Astrocyte of the spinal cord (primary cell): Measurements from ENCODE around the gene RCAN1.

Experiments
- DNase-seq: peaks from one replicate; pipeline ENCODE4 v3.0.0; 2011; ENCODE audit warnings: low read depth, low spot score
- H3K4me3 ChIP-seq: 2 replicates; pipeline ENCODE4 v1.5.1; 2011; ENCODE audit warnings: low read depth, mild to moderate bottlenecking, low read length, moderate library complexity
- CTCF ChIP-seq: IDR thresholded peaks from 2 replicates; pipeline ENCODE4 v1.5.1; 2012; ENCODE audit warnings: low read depth, mild to moderate bottlenecking, low read length, inconsistent platforms
- in situ Hi-C: cut with HindIII; loops from 2 replicates; pipeline ENCODE4 v1.10.0; 2017; ENCODE audit warnings: low sequenced_read_pairs

The RCAN1 gene

GRCh38 chr21:34614628-34615486 lies at the start of gene RCAN1:
TSS of gene RCAN1 (minus strand) at chr21:34615113. CDS start at chr21:34615011, 102 bp downstream.
- no peak for TF ChIP-seq CTCF
- H3K4me3 ChIP-seq = peak within 1 kb of the TSS; percentile 50
- DNase-seq = peak; percentile 95
- in situ Hi-C loops = no loop called here

DNA sequence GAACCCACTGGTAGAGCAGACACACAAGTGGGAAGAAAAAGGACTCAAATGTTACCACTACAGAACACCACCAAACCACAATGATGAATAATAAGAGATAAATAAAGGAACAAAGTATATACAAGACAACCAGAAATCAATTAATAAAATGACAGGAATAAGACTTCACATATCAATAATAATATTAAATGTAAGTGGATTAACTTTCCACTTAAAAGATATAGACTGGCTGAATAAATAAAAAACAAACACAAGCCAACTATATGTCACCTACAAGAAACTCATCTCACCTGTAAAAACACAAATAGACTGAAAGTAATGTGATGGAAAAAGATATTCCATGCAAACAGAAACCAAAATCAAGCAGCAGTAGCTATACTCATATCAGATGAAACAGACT lies 46.9 kb upstream of the RCAN1 start:
- TF ChIP-seq CTCF = no peak

GRCh38 chr21:34653522-34653921 lies 38.6 kb upstream of the RCAN1 start:
- no peak for DNase-seq
- in situ Hi-C loops = no loop called here
- H3K4me3 ChIP-seq = no peak overlapping the region
- no peak for TF ChIP-seq CTCF

More for the DNA sequence above, 46.9 kb upstream of the RCAN1 start:
- in situ Hi-C loops = no loop called here
- no peak overlapping the region for H3K4me3 ChIP-seq
- DNase-seq = no peak

GRCh38 chr21:34651642-34652041 lies 36.7 kb upstream of the RCAN1 start:
- DNase-seq = no peak

DNA sequence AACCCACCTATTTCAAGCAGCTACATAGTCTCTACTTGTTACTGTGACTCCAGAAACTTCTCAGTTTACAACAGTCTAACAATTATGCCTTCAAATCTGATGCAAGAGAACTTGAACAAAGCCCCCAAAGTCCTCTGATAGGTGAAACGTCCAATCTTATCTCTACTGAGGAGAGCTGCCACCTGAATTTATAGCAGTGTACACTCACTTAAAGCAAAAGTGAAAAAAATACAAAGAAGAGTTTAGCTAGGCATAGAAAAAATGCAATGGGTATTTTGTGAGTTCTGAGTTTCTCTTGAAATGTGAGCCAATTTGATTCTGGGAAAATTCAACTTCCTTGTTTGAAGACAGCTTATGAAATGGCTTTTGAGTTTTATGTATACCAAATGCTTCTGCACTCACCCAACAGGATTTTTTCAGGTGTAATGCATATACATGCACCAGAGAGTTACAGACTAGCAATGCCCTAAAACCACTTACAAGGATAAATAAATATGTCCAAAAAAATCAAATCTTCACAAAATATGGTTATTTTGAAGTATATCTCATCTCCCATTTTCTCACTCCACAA lies 36.0 kb upstream of the RCAN1 start:
- no peak for DNase-seq
- in situ Hi-C loops = no loop called here
- H3K4me3 ChIP-seq = no peak overlapping the region
- no peak for TF ChIP-seq CTCF

More at GRCh38 chr21:34651642-34652041, 36.7 kb upstream of the RCAN1 start:
- TF ChIP-seq CTCF = no peak
- H3K4me3 ChIP-seq = no peak overlapping the region
- in situ Hi-C loops = no loop called here

DNA sequence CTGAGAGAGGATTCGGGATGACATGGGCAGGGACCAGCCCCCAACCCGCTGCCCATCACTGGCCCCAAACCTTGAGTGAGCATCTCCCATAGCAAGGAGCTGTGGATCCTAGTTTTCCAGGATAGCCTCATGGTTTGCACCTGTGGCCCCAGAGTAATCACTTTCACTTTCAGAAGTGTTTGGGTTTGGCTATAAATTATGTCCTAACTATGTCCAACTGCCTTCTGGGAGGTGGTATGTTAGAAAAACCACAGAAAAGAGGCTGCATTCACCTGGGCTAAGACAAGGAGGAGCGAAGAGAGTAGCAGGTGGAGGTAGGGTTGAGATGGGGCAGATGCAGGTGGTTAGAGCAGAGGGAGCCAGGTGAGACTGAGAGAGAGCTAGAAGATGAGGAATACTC lies 34.5 kb upstream of the RCAN1 start:
- TF ChIP-seq CTCF = no peak
- H3K4me3 ChIP-seq = no peak overlapping the region
- in situ Hi-C loops = no loop called here
- DNase-seq = no peak
